Activated CD4-positive, alpha-beta T cell treated with anti-CD3 and anti-CD28 coated beads, Interleukin-2, amount 10 ng/mL, durations not matched to agents 24 days and 14 days (primary cell): ENCODE data around the gene ARL13A. TPM values are rescaled to one million over a fixed set of nuclear protein-coding genes. Genes with fewer than 3 reads are reported as not detected.

Experiments used
- DNase-seq: peaks from one replicate; pipeline ENCODE4 v3.0.0; 2022
- H3K27ac Mint-ChIP-seq: one replicate; pipeline ENCODE4 v1.8.0; 2022; ENCODE audit warnings: mild to moderate bottlenecking, mixed read lengths
- H3K27me3 Mint-ChIP-seq: one replicate; pipeline ENCODE4 v1.8.0; 2022; ENCODE audit warnings: mixed read lengths
- H3K36me3 Mint-ChIP-seq: one replicate; pipeline ENCODE4 v1.8.0; 2022; ENCODE audit warnings: low read depth, mild to moderate bottlenecking, mixed read lengths
- H3K4me1 Mint-ChIP-seq: one replicate; pipeline ENCODE4 v1.8.0; 2021; ENCODE audit warnings: mixed read lengths
- H3K4me3 Mint-ChIP-seq: one replicate; pipeline ENCODE4 v1.8.0; 2022; ENCODE audit warnings: mild to moderate bottlenecking, moderate library complexity, mixed read lengths
- H3K9me3 Mint-ChIP-seq: one replicate; pipeline ENCODE4 v1.8.0; 2021; ENCODE audit warnings: mixed read lengths
- intact Hi-C: fragments of 100-400 bp; cut with micrococcal nuclease; formaldehyde crosslinking; loops from one replicate; pipeline ENCODE4 v1.15.1; 2023
- total RNA-seq: library from RNA; stranded (reverse); gene quantifications from 2 replicates; pipeline ENCODE4 v1.2.3, GENCODE V29; 2022

Gene ARL13A
- total RNA-seq, 1 donor from 2014 or later: not detected

- Mint-ChIP-seq H3K4me3 (no peak overlapping the region), H3K36me3 (peaks cover 38% of the 10 kb centered on the region), H3K9me3 (no peaks in the 10 kb centered on the region), H3K27me3 (no peaks in the 10 kb centered on the region), H3K4me1 (peaks cover 3% of the 10 kb centered on the region), H3K27ac (no peak overlapping the region)
- intact Hi-C loops: no loop called here
- no peak for DNase-seq
Observed at GRCh38 chrX:101022020-101022419, 52.5 kb downstream of the ARL13A start.

GRCh38 chrX:101025126-101025525 lies 55.6 kb downstream of the ARL13A start:
- H3K27ac Mint-ChIP-seq: no peak overlapping the region
- DNase-seq: no peak
- H3K9me3 Mint-ChIP-seq: no peaks in the 10 kb centered on the region
- no peak overlapping the region for H3K4me3 Mint-ChIP-seq
- H3K36me3 Mint-ChIP-seq: peaks cover 46% of the 10 kb centered on the region
- intact Hi-C loops: no loop called here
- H3K4me1 Mint-ChIP-seq: peaks cover 9% of the 10 kb centered on the region
- H3K27me3 Mint-ChIP-seq: no peaks in the 10 kb centered on the region

- Mint-ChIP-seq H3K4me3 (no peak overlapping the region), H3K27ac (no peak overlapping the region), H3K36me3 (peaks cover 34% of the 10 kb centered on the region), H3K4me1 (peaks cover 9% of the 10 kb centered on the region), H3K9me3 (no peaks in the 10 kb centered on the region), H3K27me3 (no peaks in the 10 kb centered on the region)
- no peak for DNase-seq
- intact Hi-C loops: no loop called here
Observed at GRCh38 chrX:101028562-101028961, 59.1 kb downstream of the ARL13A start.

GRCh38 chrX:101029665-101030064 lies 60.2 kb downstream of the ARL13A start:
- intact Hi-C loops: no loop called here
- Mint-ChIP-seq H3K36me3 (peaks cover 34% of the 10 kb centered on the region), H3K27ac (no peak overlapping the region), H3K27me3 (no peaks in the 10 kb centered on the region), H3K4me3 (no peak overlapping the region), H3K9me3 (no peaks in the 10 kb centered on the region), H3K4me1 (peaks cover 9% of the 10 kb centered on the region)
- DNase-seq: no peak

GRCh38 chrX:101037231-101037630 lies 67.7 kb downstream of the ARL13A start:
- H3K4me1 Mint-ChIP-seq: no peaks in the 10 kb centered on the region
- H3K36me3 Mint-ChIP-seq: peaks cover 29% of the 10 kb centered on the region
- no peaks in the 10 kb centered on the region for H3K9me3 Mint-ChIP-seq
- DNase-seq: no peak
- H3K27ac Mint-ChIP-seq: no peak overlapping the region
- H3K4me3 Mint-ChIP-seq: no peak overlapping the region
- intact Hi-C loops: no loop called here
- H3K27me3 Mint-ChIP-seq: no peaks in the 10 kb centered on the region

GRCh38 chrX:101040197-101040596 lies 70.7 kb downstream of the ARL13A start:
- intact Hi-C loops: no loop called here
- DNase-seq: no peak
- Mint-ChIP-seq H3K36me3 (peaks cover 36% of the 10 kb centered on the region), H3K9me3 (no peaks in the 10 kb centered on the region), H3K4me3 (no peak overlapping the region), H3K27me3 (no peaks in the 10 kb centered on the region), H3K27ac (no peak overlapping the region), H3K4me1 (no peaks in the 10 kb centered on the region)

Other genes with a start within 250 kb of the ARL13A start
- gene SYTL4, start 237.6 kb upstream of the ARL13A start, total RNA-seq: not detected in 2 replicates
- 71.4 and 73.6 TPM in 2 replicates for gene CSTF2, start 149.3 kb upstream of the ARL13A start, total RNA-seq
- not detected in 2 replicates for gene NOX1, start 95.3 kb upstream of the ARL13A start, total RNA-seq
- gene XKRX, start 40.8 kb upstream of the ARL13A start, total RNA-seq: 0.12 and 0.23 TPM in 2 replicates
- 19.7 and 19.8 TPM in 2 replicates for gene TRMT2B, start 82.4 kb downstream of the ARL13A start, total RNA-seq
- gene TMEM35A, start 109.2 kb downstream of the ARL13A start, total RNA-seq: not detected in 2 replicates
- 14.9 and 19.4 TPM in 2 replicates for gene CENPI, start 128.5 kb downstream of the ARL13A start, total RNA-seq